NCI-H1048 (cell line): Measurements from ENCODE around the gene ST6GALNAC6.

Experiments
- DNase-seq: peaks from one replicate; lab custom pipeline; 2025; lab: John Stamatoyannopoulos, UW

ST6GALNAC6 gene

DNA sequence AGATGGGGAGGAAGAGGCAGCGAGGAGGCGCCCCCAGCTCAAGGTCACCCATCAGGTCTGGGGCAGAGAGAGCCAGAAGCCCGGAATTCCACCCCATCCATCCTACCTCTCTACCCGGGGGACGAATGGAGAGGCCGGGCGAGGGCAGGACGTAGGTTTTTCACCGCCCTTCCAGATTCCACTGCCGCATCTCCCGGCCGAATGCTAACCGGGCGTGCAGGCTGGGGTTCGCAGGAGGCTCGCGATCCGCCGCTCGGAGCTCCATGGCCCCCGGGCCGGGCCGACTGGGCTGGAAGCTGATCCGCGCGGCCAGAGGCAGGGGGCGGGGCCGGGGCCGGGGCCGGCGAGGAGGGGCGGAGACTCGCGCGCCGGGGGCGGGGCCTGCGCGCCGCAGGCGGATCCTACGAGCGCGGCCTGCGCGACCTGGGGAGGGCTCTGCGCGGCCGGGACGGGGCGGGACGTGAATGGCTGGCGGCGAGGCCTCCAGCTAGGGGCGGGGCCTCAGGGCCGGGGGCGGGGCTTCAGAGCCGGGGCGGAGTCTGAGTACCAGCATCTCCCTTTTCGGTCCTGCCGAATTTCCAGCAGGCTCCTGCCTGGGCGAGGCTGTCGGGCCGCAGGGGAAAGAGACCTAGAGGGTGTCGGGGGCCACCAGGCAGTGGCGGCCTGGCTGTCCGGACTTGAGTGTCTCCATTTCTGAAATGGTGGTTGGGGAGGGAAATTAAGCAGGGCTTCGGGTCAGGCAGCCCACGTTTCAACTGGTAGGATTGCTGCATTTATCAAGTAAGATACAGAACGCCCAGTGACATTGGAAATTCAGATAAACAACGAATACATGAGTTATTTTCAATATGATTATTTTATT is 17.5 kb upstream of the ST6GALNAC6 start, which contains the start of gene ST6GALNAC4:
ST6GALNAC4 (minus strand) TSS at position 322 of the 862 bp plus-strand sequence. CDS start 622 bp downstream, outside the sequence.
- no peak for DNase-seq

- DNase-seq = no peak
Observed at GRCh38 chr9:127915801-127916719, 16.7 kb upstream of the ST6GALNAC6 start.

DNA sequence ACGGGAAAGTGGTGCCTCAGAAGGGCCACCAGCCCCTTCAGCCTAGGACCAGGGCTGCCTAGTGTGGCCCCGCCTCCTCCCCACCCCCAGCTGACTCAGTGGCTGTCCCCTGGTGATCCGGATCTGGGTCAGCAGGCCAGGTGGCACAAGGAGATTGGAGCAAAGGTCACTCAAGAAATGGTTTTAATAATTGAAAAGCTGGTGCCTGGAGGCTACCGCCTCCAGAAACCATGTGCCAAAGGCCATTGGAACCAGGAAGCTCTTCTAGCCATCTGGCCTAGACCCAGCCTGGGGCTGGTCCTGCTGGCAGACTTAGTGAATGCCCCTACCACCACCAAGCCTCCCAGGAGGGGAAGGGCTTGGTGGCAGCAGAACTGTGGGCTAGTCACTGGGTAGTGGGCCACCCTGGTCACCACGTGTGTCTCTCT is 15.9 kb upstream of the ST6GALNAC6 start:
- DNase-seq = no peak

DNA sequence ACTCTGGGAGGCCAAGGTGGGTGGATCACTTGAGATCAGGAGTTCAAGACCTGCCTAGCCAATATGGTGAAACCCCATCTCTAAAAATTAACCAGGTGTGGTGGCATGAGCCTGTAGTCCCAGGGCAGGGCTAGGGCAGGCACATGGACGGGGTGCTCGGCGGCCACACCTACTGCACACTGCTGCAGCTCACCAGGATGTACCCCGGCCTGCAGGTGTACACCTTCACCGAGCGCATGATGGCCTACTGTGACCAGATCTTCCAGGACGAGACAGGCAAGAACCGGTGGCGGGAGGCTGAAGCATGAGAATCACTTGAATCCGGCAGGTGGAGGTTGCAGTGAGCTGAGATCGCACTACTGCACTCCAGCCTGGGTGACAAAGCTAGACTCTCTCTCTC is 14.3 kb upstream of the ST6GALNAC6 start:
- no peak for DNase-seq

DNA sequence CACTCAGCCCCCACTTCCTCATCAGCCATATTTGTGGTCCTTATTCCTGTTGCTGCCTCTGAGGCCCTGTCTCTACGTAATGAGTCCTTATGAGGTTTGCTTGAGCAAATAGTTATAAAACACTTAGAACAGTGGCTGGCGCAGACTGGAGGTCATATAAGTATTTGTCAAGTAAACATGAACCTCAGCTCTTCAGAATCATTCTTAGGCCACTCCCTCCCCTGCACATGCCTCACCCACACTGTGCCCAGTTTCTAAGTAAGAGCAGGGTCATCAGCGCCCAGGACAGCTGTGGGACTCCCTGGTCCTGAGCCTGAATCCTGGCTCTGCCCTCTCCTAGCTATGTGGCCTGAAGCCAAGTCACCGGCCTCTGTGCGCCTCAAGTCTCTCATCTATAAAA is 13.5 kb upstream of the ST6GALNAC6 start:
- no peak for DNase-seq

DNA sequence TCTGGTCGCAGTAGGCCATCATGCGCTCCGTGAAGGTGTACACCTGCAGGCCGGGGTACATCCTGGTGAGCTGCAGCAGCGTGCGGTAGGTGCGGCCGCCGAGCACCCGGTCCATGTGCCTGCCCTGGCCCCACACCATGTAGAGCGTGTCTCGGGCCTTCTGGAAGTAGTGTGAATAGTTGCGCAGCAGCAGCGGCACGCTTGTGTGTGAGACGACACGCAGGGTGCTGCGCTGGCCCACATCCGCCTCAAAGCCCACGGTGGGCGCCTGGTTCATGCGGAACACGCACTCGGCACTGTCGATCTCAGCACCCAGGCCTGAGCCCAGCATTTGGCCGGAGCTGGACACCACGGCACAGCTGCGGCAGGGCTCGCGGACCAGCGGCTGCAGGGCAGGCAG is 12.9 kb upstream of the ST6GALNAC6 start:
- DNase-seq = no peak

GRCh38 chr9:127910613-127911205 is 11.3 kb upstream of the ST6GALNAC6 start:
- no peak for DNase-seq

GRCh38 chr9:127909839-127910273 is 10.5 kb upstream of the ST6GALNAC6 start:
- no peak for DNase-seq

DNA sequence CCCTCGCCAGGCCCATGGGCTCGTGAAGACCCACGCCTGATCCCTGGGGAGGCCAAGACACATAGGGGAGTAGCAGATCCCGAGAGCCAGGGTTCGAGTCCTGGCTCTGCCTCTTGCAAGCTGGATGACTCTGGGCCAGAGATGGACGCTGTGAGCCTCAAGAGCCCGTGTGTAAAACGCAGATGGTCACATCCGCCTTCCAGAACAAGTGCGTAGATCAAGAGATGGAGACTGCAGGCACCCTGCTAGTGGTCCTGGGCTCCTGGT is 9.2 kb upstream of the ST6GALNAC6 start:
- DNase-seq = no peak

DNA sequence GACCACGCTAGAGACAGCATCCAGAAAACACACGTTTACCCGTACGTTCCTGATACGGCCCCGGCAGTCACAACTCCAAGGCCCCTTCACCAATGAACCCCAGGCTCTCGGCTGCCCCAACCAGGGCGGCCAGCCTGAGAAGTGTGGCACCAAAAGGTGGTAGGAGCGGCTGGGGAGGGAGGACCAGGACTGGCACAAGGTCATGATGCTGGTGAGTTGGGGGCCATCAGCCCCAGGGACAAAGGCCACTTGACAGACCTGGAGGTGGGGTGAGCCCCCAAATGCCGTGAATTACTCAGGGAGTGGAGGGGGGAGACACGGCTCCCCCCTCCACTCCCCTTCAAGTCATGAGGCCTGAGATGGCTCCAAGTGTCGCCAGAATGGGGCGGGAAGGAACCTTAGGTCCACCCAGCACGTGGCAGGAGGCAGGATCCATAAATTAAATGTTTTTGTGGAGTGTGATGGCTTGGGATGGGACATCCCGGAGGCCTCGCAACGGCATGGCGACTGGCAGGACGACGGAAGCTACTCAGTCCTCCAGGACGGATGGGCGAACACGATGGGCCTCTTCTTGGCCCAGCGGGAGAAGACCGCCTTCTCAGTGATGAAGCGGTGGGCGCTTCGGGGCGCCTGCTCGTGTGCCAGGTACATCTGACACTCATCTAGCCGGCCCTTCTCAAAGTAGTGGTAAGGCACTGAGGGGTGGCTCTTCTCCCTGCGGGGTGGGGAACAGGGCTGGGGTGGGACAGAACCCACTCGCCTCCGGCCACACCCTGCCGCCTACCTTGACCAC is 8.7 kb upstream of the ST6GALNAC6 start:
- DNase-seq = no peak

- no peak for DNase-seq
Observed at GRCh38 chr9:127905788-127906191, 6.4 kb upstream of the ST6GALNAC6 start.

GRCh38 chr9:127905004-127905728 is 5.8 kb upstream of the ST6GALNAC6 start:
- DNase-seq = no peak

DNA sequence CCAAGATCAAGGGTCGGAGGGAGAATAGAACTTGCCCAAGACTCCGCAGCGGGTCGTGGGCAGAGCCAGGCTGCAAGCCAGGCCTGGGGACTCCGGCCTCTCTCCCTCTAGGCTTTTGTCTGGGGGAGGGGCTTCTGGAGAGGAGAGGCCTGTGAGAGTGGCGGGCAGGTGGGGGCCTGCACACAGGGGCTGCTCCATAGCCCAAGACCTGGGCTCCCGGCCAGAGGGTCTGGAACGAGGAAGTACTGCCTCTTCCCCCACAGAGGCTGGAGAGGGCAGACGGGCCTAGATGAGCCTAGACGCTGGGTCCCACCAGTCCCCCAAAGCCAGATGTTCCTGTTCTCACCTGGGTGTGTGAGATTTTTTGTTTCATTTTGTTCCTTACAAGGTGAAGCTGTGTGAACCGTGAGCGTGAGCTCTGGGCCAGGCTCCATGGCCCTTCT is 5.2 kb upstream of the ST6GALNAC6 start:
- DNase-seq = no peak

GRCh38 chr9:127903557-127904475 is 4.4 kb upstream of the ST6GALNAC6 start:
- DNase-seq = no peak

GRCh38 chr9:127898433-127899127 is 823 bp downstream of the ST6GALNAC6 start:
- no peak for DNase-seq

DNA sequence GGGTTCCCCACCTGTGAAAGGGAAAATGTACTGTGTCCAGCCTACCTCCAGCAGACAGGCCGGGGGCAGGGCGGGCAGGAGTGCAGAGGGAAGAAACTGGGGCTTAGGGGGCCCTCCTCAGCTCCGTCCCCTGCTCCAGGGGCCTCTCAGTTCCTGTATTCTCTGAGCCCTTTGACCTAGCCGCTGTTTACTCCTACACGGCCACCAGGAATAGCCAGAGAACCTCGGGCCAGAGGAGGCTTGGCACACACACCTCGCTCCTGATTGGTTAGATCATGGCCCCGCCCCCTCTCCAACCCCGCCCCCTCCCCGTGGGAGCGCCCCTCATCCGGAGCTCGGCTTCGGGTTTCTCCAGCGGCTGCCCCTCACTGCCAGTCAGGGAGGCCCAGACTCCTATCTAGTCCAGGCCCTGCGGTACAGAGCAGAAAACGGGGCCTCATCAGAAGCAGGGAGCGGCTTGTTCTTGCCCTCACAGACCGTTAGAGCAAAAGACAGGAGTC is 2.2 kb downstream of the ST6GALNAC6 start:
- DNase-seq = peak; percentile 64

- no peak for DNase-seq
Observed at GRCh38 chr9:127896395-127897192, 2.8 kb downstream of the ST6GALNAC6 start.

- no peak for DNase-seq
Observed at GRCh38 chr9:127895811-127896210, 3.6 kb downstream of the ST6GALNAC6 start.
